HCT116 (cell line): Measurements from ENCODE around the gene MARVELD1.

Experiments
- CTCF ChIP-seq, 3 experiments: fragments of 200-600 bp in 1 of 3; sonication (generic) in 1 of 3; IDR thresholded peaks in 2 of 3; conservative IDR thresholded peaks in 1 of 3; 2 replicates each; pipeline ENCODE4 v1.5.1; 2012 to 2017; ENCODE audit warnings: low read depth in 2 of 3, low read length in 2 of 3, antibody characterized with exemption in 1 of 3, borderline replicate concordance in 1 of 3, control low read depth in 1 of 3, mild to moderate bottlenecking in 1 of 3, mixed read lengths in 1 of 3, mixed run types in 1 of 3, moderate library complexity in 1 of 3; ENCODE audit not compliant: insufficient read depth in 1 of 3
- EGR1 ChIP-seq: IDR thresholded peaks from 2 replicates; pipeline ENCODE4 v1.6.1; 2012; ENCODE audit warnings: low read depth
- SP1 ChIP-seq: IDR thresholded peaks from 2 replicates; pipeline ENCODE4 v1.6.1; 2012; ENCODE audit warnings: low read depth

DNA sequence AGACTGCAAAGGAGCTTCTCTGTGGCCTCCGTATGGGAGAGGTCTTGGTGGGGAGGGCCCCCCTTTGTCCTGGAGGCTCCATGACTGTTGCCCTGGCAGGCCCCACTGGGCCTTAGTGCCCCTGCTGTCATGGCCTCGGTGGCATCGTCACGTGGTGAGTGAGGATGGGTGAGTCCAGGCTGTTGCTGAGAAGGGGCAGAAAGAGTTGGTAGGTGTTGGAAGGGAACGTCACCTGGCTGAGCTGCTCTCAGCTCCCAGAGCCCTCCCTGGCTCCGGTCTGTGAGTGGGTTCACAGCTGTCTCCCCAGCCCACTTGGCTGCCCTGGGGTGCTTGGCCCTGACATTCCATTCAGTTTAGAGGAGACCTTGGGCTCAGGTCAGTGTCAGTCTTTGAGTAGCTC lies 42.2 kb downstream of the MARVELD1 start:
- TF ChIP-seq EGR1 (no peak), CTCF (IDR thresholded peaks at IDR 0.05 in 2 of 3, conservative IDR thresholded peaks at IDR 0.05 in 1 of 3; ENCODE audit: borderline replicate concordance in 1 of 3, insufficient read depth in 1 of 3, low read depth in 2 of 3, low read length in 2 of 3) (no peak), SP1 (no peak)
